Globus pallidus (tissue), 1 donor: Measurements from ENCODE around the gene DLGAP4.

ENCODE experiments used
- DNase-seq: peaks from one replicate; pipeline ENCODE4 v3.0.0-alpha.2; 2015; ENCODE audit warnings: low spot score

The DLGAP4 gene

GRCh38 chr20:36478137-36478905 lies 172.2 kb downstream of the DLGAP4 start:
- DNase-seq, result no peak

GRCh38 chr20:36479938-36480337 lies 173.8 kb downstream of the DLGAP4 start:
- no peak for DNase-seq

GRCh38 chr20:36480456-36481048 lies 174.4 kb downstream of the DLGAP4 start:
- DNase-seq, result no peak

- DNase-seq, result peak; percentile 61
These were observed 175.4 kb downstream of the DLGAP4 start for GRCh38 chr20:36481380-36482043.

GRCh38 chr20:36482044-36482473 lies 175.9 kb downstream of the DLGAP4 start:
- DNase-seq, result peak; percentile 63

- no peak for DNase-seq
These were observed 177.2 kb downstream of the DLGAP4 start for GRCh38 chr20:36483209-36483918.

GRCh38 chr20:36483919-36484808 lies 178.0 kb downstream of the DLGAP4 start:
- no peak for DNase-seq

- DNase-seq, result no peak
These were observed 179.1 kb downstream of the DLGAP4 start for GRCh38 chr20:36485286-36485685.

GRCh38 chr20:36487069-36487468 lies 180.9 kb downstream of the DLGAP4 start:
- DNase-seq, result no peak

- no peak for DNase-seq
These were observed 184.1 kb downstream of the DLGAP4 start for GRCh38 chr20:36490191-36490590.

GRCh38 chr20:36491901-36492617 lies 185.9 kb downstream of the DLGAP4 start:
- no peak for DNase-seq

- no peak for DNase-seq
These were observed 187.1 kb downstream of the DLGAP4 start for GRCh38 chr20:36493051-36493800.

GRCh38 chr20:36493801-36494114 lies 187.6 kb downstream of the DLGAP4 start:
- peak; percentile 33 for DNase-seq

GRCh38 chr20:36496707-36497669 lies 190.8 kb downstream of the DLGAP4 start:
- DNase-seq, result no peak

- DNase-seq, result no peak
These were observed 191.7 kb downstream of the DLGAP4 start for GRCh38 chr20:36497856-36498255.

- no peak for DNase-seq
These were observed 192.4 kb downstream of the DLGAP4 start for GRCh38 chr20:36498386-36499179.

GRCh38 chr20:36499211-36499610 lies 193.1 kb downstream of the DLGAP4 start:
- no peak for DNase-seq
